Measurements from ENCODE around the gene PIPOX. TPM values are rescaled to one million over a fixed set of nuclear protein-coding genes. Genes with fewer than 3 reads are reported as not detected.

PIPOX gene
- total RNA-seq, 1 donor from 2014 or later, result 1.8 TPM

DNA sequence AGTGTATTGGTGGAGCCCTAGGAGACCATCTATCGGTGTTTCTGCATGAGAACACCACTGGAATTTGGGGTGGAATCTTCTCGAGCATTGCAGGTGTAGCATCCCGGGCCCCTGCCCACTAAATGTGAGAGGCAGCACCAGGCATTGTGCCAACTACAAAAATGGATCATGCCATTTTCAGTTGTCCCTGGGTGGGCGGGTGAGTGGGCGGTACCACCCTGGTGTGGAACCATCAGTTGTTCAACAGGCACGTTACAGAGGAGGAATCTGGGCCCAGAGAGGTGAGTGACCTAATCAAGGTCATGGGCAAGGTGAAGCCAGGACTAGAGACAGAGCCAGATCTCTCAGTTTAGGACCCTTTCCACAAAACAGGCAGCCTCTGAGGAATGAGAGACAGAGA lies 8.8 kb downstream of the PIPOX start:
- no peak for DNase-seq (ENCODE audit: low read depth)
- H3K4me2 ChIP-seq (ENCODE audit: low read length), result no peak overlapping the region
- peaks cover 8% of the 10 kb centered on the region for H3K27me3 ChIP-seq (ENCODE audit: insufficient read depth, low read length)
- no peak overlapping the region for H2AFZ ChIP-seq (ENCODE audit: low read depth, low read length)
- H3K9ac ChIP-seq (ENCODE audit: low read length), result no peak overlapping the region
- no peak overlapping the region for H3K4me3 ChIP-seq (ENCODE audit: insufficient read depth, low read depth, low read length)
- Mint-ChIP-seq H3K4me1 (ENCODE audit: low read depth, unreplicated experiment) (peaks cover 14% of the 10 kb centered on the region), H3K9me3 (ENCODE audit: unreplicated experiment) (no peaks in the 10 kb centered on the region), H3K27ac (ENCODE audit: unreplicated experiment) (no peak overlapping the region), H3K36me3 (ENCODE audit: low read depth, unreplicated experiment) (no peaks in the 10 kb centered on the region), H3K27me3 (ENCODE audit: low read depth, unreplicated experiment) (peaks cover 30% of the 10 kb centered on the region), H3K4me3 (ENCODE audit: unreplicated experiment) (no peak overlapping the region)
- no peak for FAIRE-seq
- TF ChIP-seq EZH2 (IDR thresholded peaks at IDR 0.05; ENCODE audit: insufficient read depth, low read length), result no peak
- no peak for TF ChIP-seq CTCF (IDR thresholded peaks at IDR 0.05; ENCODE audit: insufficient read depth, low read depth, low read length)
- peaks cover 12% of the 10 kb centered on the region for H3K4me1 ChIP-seq (ENCODE audit: insufficient read depth, low read length)
- no peaks in the 10 kb centered on the region for H4K20me1 ChIP-seq (ENCODE audit: insufficient read depth, low read length)
- H3K79me2 ChIP-seq (ENCODE audit: insufficient read depth, low read length), result no peaks in the 10 kb centered on the region
- no peak overlapping the region for H3K27ac ChIP-seq (ENCODE audit: low read depth, low read length)
- no peaks in the 10 kb centered on the region for H3K9me3 ChIP-seq (ENCODE audit: insufficient read depth, low read depth, low read length)
- H3K36me3 ChIP-seq (ENCODE audit: insufficient read depth, low read length), result no peaks in the 10 kb centered on the region

DNA sequence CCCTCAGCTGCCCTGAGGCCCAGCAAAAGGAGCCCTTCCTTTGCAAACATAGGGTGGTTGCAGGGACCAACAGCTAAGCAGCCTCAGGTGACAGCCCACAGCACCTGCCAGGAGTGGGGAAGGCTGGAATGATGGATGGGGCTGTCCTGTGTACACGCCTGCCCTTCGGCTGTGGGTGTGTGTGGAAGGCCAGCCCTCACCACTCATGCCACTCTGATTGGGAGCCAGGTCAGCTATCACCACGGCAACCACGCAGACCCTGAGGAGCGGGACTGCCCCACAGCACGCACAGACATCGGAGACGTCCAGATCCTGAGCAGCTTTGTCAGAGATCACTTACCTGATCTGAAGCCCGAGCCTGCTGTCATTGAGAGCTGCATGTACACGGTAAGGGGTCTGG lies 11.9 kb downstream of the PIPOX start:
- Histone ChIP-seq H3K36me3 (ENCODE audit: insufficient read depth, low read length) (no peaks in the 10 kb centered on the region), H3K4me1 (ENCODE audit: insufficient read depth, low read length) (no peaks in the 10 kb centered on the region), H3K4me3 (ENCODE audit: insufficient read depth, low read depth, low read length) (no peak overlapping the region), H2AFZ (ENCODE audit: low read depth, low read length) (no peak overlapping the region), H3K9ac (ENCODE audit: low read length) (no peak overlapping the region), H4K20me1 (ENCODE audit: insufficient read depth, low read length) (no peaks in the 10 kb centered on the region), H3K79me2 (ENCODE audit: insufficient read depth, low read length) (no peaks in the 10 kb centered on the region), H3K9me3 (ENCODE audit: insufficient read depth, low read depth, low read length) (no peaks in the 10 kb centered on the region), H3K27ac (ENCODE audit: low read depth, low read length) (no peak overlapping the region), H3K27me3 (ENCODE audit: insufficient read depth, low read length) (peaks cover 10% of the 10 kb centered on the region), H3K4me2 (ENCODE audit: low read length) (no peak overlapping the region)
- TF ChIP-seq CTCF (IDR thresholded peaks at IDR 0.05; ENCODE audit: insufficient read depth, low read depth, low read length), result no peak
- TF ChIP-seq EZH2 (IDR thresholded peaks at IDR 0.05; ENCODE audit: insufficient read depth, low read length), result no peak
- DNase-seq (ENCODE audit: low read depth) (no peak), FAIRE-seq (no peak)
- Mint-ChIP-seq H3K4me1 (ENCODE audit: low read depth, unreplicated experiment) (peaks cover 2% of the 10 kb centered on the region), H3K27ac (ENCODE audit: unreplicated experiment) (no peak overlapping the region), H3K36me3 (ENCODE audit: low read depth, unreplicated experiment) (no peaks in the 10 kb centered on the region), H3K27me3 (ENCODE audit: low read depth, unreplicated experiment) (peaks cover 35% of the 10 kb centered on the region), H3K4me3 (ENCODE audit: unreplicated experiment) (no peak overlapping the region), H3K9me3 (ENCODE audit: unreplicated experiment) (no peaks in the 10 kb centered on the region)

DNA sequence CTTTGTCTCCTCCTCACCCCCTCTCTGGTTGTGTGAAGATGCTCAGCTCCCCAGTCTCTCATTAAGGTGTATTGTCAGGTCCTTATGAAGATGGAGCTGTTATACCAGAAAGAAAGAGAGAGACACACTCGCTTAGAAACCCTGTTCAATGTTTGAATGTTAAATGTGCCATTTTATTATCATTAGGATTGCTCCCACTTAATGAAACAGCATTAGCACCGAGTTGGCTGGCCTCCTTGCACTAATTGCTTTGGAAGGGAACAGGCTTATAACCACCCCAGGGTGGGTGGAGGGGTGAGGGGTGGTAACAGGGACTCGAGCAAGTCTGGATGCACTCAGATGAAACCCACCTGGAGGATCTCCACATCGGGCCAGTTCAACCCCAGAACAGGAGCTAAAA lies 14.4 kb downstream of the PIPOX start:
- no peak for TF ChIP-seq CTCF (IDR thresholded peaks at IDR 0.05; ENCODE audit: insufficient read depth, low read depth, low read length)
- peaks cover 31% of the 10 kb centered on the region for H3K27me3 Mint-ChIP-seq (ENCODE audit: low read depth, unreplicated experiment)
- Histone ChIP-seq H3K27ac (ENCODE audit: low read depth, low read length) (no peak overlapping the region), H3K4me2 (ENCODE audit: low read length) (no peak overlapping the region), H3K4me1 (ENCODE audit: insufficient read depth, low read length) (peaks cover 4% of the 10 kb centered on the region), H3K27me3 (ENCODE audit: insufficient read depth, low read length) (peaks cover 10% of the 10 kb centered on the region), H3K9ac (ENCODE audit: low read length) (no peak overlapping the region), H4K20me1 (ENCODE audit: insufficient read depth, low read length) (no peaks in the 10 kb centered on the region), H3K9me3 (ENCODE audit: insufficient read depth, low read depth, low read length) (no peaks in the 10 kb centered on the region), H3K4me3 (ENCODE audit: insufficient read depth, low read depth, low read length) (no peak overlapping the region), H2AFZ (ENCODE audit: low read depth, low read length) (no peak overlapping the region), H3K79me2 (ENCODE audit: insufficient read depth, low read length) (no peaks in the 10 kb centered on the region), H3K36me3 (ENCODE audit: insufficient read depth, low read length) (no peaks in the 10 kb centered on the region)
- H3K4me3 Mint-ChIP-seq (ENCODE audit: unreplicated experiment), result no peak overlapping the region
- H3K9me3 Mint-ChIP-seq (ENCODE audit: unreplicated experiment), result no peaks in the 10 kb centered on the region
- H3K4me1 Mint-ChIP-seq (ENCODE audit: low read depth, unreplicated experiment), result peaks cover 21% of the 10 kb centered on the region
- FAIRE-seq, result no peak
- no peak for DNase-seq (ENCODE audit: low read depth)
- H3K36me3 Mint-ChIP-seq (ENCODE audit: low read depth, unreplicated experiment), result no peaks in the 10 kb centered on the region
- no peak overlapping the region for H3K27ac Mint-ChIP-seq (ENCODE audit: unreplicated experiment)

Data from astrocyte (in vitro differentiated cells and primary cell).